ENCODE measurements around the gene PYGL. TPM values are rescaled to one million over a fixed set of nuclear protein-coding genes. Genes with fewer than 3 reads are reported as not detected.

The PYGL gene
- total and polyA plus RNA-seq, 2 experiments from 2014 or later: 57.6 to 93.8 TPM

DNA sequence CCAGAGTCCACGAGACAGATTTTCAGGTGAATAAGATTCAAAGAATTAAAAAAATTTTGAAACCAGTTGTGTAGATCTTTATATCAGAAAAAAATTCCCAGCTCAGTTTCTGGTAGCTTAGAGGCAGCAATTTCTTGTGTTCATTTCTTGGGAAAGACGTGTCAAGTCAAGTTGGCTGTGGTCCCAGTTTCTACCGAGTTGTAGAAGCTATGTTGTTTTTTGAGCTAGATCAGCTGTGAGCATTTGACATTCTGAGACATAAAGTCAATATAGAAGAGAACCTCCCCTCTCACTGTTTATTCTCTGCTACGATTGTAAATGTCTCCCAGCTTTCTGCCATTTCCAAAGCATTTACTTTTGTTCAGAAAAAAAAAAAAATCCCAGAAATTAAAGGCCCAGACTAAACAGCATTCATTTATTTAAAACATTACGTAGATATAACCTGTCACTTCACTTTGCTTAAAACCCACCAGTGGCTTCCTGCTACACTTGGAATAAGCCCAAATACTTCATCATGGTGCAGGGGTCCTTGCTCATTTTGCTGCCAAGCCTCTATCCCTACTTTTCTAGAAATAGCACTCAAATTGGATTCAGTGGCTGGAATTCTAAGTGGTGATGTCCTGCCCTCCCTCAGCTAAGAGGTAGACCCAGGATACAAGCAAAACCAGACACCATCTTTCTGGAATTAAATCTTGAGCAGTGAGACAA lies 20.6 kb upstream of the PYGL start:
- no peaks in the 10 kb centered on the region for H3K4me1 ChIP-seq (ENCODE audit: insufficient read depth)
- no peaks in the 10 kb centered on the region for H3K36me3 ChIP-seq (ENCODE audit: insufficient read depth)
- Mint-ChIP-seq H3K27ac (no peak overlapping the region), H3K4me3 (no peak overlapping the region), H3K4me1 (no peaks in the 10 kb centered on the region), H3K36me3 (ENCODE audit: low read depth) (no peaks in the 10 kb centered on the region), H3K9me3 (no peaks in the 10 kb centered on the region; the same call in 2 of the 3 replicates), H3K27me3 (ENCODE audit: insufficient read depth, low read depth, poor library complexity) (peaks cover 6% of the 10 kb centered on the region)
- no peaks in the 10 kb centered on the region for H4K20me1 ChIP-seq (replicated peaks; ENCODE audit: insufficient read depth)
- DNase-seq (ENCODE audit: low spot score) (no peak), ATAC-seq (no peak)
- no peak overlapping the region for H3K4me2 ChIP-seq
- H3K79me2 ChIP-seq (replicated peaks; ENCODE audit: insufficient read depth): no peaks in the 10 kb centered on the region
- H3F3A ChIP-seq (replicated peaks; ENCODE audit: low read depth): no peaks in the 10 kb centered on the region
- H2AFZ ChIP-seq: no peak overlapping the region
- H3K27me3 ChIP-seq (ENCODE audit: insufficient read depth): no peaks in the 10 kb centered on the region
- no peak overlapping the region for H3K4me3 ChIP-seq
- no peak overlapping the region for H3K27ac ChIP-seq (ENCODE audit: low read depth)
- TF ChIP-seq CTCF (conservative IDR thresholded peaks at IDR 0.05; ENCODE audit: low read depth in 2 of 2) (no peak), CREB1 (CRISPR knock-in tag; IDR thresholded peaks at IDR 0.05; ENCODE audit: low read depth) (no peak), NANOG (IDR thresholded peaks at IDR 0.05; ENCODE audit: borderline replicate concordance) (no peak), ZNF114 (CRISPR knock-in tag; IDR thresholded peaks at IDR 0.05) (no peak), POLR2AphosphoS5 (IDR thresholded peaks at IDR 0.05; ENCODE audit: low read depth) (no peak), EZH2 (IDR thresholded peaks at IDR 0.05; ENCODE audit: low read depth, unreplicated experiment) (no peak), ETS1 (IDR thresholded peaks at IDR 0.05) (no peak), EZH2phosphoT487 (IDR thresholded peaks at IDR 0.05; ENCODE audit: unreplicated experiment) (no peak), STAT1 (IDR thresholded peaks at IDR 0.05; ENCODE audit: unreplicated experiment) (no peak), ZNF331 (CRISPR knock-in tag; IDR thresholded peaks at IDR 0.05; ENCODE audit: low read depth) (no peak), JUNB (IDR thresholded peaks at IDR 0.05; ENCODE audit: unreplicated experiment) (no peak)
- TF ChIP-seq, protein P1, sequence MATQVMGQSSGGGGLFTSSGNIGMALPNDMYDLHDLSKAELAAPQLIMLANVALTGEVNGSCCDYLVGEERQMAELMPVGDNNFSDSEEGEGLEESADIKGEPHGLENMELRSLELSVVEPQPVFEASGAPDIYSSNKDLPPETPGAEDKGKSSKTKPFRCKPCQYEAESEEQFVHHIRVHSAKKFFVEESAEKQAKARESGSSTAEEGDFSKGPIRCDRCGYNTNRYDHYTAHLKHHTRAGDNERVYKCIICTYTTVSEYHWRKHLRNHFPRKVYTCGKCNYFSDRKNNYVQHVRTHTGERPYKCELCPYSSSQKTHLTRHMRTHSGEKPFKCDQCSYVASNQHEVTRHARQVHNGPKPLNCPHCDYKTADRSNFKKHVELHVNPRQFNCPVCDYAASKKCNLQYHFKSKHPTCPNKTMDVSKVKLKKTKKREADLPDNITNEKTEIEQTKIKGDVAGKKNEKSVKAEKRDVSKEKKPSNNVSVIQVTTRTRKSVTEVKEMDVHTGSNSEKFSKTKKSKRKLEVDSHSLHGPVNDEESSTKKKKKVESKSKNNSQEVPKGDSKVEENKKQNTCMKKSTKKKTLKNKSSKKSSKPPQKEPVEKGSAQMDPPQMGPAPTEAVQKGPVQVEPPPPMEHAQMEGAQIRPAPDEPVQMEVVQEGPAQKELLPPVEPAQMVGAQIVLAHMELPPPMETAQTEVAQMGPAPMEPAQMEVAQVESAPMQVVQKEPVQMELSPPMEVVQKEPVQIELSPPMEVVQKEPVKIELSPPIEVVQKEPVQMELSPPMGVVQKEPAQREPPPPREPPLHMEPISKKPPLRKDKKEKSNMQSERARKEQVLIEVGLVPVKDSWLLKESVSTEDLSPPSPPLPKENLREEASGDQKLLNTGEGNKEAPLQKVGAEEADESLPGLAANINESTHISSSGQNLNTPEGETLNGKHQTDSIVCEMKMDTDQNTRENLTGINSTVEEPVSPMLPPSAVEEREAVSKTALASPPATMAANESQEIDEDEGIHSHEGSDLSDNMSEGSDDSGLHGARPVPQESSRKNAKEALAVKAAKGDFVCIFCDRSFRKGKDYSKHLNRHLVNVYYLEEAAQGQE (IDR thresholded peaks at IDR 0.05; ENCODE audit: unreplicated experiment): no peak
- TF ChIP-seq, protein P2, sequence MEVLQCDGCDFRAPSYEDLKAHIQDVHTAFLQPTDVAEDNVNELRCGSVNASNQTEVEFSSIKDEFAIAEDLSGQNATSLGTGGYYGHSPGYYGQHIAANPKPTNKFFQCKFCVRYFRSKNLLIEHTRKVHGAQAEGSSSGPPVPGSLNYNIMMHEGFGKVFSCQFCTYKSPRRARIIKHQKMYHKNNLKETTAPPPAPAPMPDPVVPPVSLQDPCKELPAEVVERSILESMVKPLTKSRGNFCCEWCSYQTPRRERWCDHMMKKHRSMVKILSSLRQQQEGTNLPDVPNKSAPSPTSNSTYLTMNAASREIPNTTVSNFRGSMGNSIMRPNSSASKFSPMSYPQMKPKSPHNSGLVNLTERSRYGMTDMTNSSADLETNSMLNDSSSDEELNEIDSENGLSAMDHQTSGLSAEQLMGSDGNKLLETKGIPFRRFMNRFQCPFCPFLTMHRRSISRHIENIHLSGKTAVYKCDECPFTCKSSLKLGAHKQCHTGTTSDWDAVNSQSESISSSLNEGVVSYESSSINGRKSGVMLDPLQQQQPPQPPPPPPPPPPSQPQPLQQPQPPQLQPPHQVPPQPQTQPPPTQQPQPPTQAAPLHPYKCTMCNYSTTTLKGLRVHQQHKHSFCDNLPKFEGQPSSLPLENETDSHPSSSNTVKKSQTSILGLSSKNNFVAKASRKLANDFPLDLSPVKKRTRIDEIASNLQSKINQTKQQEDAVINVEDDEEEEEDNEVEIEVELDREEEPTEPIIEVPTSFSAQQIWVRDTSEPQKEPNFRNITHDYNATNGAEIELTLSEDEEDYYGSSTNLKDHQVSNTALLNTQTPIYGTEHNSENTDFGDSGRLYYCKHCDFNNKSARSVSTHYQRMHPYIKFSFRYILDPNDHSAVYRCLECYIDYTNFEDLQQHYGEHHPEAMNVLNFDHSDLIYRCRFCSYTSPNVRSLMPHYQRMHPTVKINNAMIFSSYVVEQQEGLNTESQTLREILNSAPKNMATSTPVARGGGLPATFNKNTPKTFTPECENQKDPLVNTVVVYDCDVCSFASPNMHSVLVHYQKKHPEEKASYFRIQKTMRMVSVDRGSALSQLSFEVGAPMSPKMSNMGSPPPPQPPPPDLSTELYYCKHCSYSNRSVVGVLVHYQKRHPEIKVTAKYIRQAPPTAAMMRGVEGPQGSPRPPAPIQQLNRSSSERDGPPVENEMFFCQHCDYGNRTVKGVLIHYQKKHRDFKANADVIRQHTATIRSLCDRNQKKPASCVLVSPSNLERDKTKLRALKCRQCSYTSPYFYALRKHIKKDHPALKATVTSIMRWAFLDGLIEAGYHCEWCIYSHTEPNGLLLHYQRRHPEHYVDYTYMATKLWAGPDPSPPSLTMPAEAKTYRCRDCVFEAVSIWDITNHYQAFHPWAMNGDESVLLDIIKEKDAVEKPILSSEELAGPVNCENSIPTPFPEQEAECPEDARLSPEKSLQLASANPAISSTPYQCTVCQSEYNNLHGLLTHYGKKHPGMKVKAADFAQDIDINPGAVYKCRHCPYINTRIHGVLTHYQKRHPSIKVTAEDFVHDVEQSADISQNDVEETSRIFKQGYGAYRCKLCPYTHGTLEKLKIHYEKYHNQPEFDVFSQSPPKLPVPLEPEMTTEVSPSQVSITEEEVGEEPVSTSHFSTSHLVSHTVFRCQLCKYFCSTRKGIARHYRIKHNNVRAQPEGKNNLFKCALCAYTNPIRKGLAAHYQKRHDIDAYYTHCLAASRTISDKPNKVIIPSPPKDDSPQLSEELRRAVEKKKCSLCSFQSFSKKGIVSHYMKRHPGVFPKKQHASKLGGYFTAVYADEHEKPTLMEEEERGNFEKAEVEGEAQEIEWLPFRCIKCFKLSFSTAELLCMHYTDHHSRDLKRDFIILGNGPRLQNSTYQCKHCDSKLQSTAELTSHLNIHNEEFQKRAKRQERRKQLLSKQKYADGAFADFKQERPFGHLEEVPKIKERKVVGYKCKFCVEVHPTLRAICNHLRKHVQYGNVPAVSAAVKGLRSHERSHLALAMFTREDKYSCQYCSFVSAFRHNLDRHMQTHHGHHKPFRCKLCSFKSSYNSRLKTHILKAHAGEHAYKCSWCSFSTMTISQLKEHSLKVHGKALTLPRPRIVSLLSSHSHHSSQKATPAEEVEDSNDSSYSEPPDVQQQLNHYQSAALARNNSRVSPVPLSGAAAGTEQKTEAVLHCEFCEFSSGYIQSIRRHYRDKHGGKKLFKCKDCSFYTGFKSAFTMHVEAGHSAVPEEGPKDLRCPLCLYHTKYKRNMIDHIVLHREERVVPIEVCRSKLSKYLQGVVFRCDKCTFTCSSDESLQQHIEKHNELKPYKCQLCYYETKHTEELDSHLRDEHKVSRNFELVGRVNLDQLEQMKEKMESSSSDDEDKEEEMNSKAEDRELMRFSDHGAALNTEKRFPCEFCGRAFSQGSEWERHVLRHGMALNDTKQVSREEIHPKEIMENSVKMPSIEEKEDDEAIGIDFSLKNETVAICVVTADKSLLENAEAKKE (CRISPR knock-in tag; IDR thresholded peaks at IDR 0.05): no peak
- H3K9me2 ChIP-seq (ENCODE audit: insufficient read depth): peaks cover 3% of the 10 kb centered on the region; the same call in 1 of the 2 replicates

Data from GM23338 (cell line).